Mucosa of rectum (tissue), 2 donors: Measurements from ENCODE around the gene ARHGEF19.

Experiments used
- H3K27ac ChIP-seq, 2 donors: one replicate each; pipeline ENCODE4 v1.7.0; 2013; ENCODE audit warnings: inconsistent platforms in 2 of 2, low read depth in 2 of 2, low read length in 2 of 2
- H3K27me3 ChIP-seq, 2 donors: one replicate each; pipeline ENCODE4 v1.7.0; 2013; ENCODE audit warnings: low read length in 2 of 2; ENCODE audit not compliant: control insufficient read depth in 2 of 2, insufficient read depth in 2 of 2
- H3K36me3 ChIP-seq, 2 donors: one replicate each; pipeline ENCODE4 v1.7.0; 2013; ENCODE audit warnings: low read length in 2 of 2; ENCODE audit not compliant: control insufficient read depth in 2 of 2, insufficient read depth in 2 of 2
- H3K4me1 ChIP-seq, 2 donors: one replicate each; pipeline ENCODE4 v1.7.0; 2013; ENCODE audit warnings: low read length in 2 of 2, mild to moderate bottlenecking in 1 of 2; ENCODE audit not compliant: control insufficient read depth in 2 of 2, insufficient read depth in 2 of 2
- H3K4me3 ChIP-seq, 2 donors: one replicate each; pipeline ENCODE4 v1.7.0; 2013; ENCODE audit warnings: low read length in 2 of 2
- H3K9ac ChIP-seq, 2 donors: one replicate each; pipeline ENCODE4 v1.7.0; 2013; ENCODE audit warnings: low read length in 2 of 2, low read depth in 1 of 2, mild to moderate bottlenecking in 1 of 2
- H3K9me3 ChIP-seq, 2 donors: one replicate each; pipeline ENCODE4 v1.7.0; 2013; ENCODE audit warnings: low read length in 2 of 2; ENCODE audit not compliant: control insufficient read depth in 2 of 2
- donor health status: healthy.
- donor health status: Normal muscosa, but diverticular disease.

The ARHGEF19 gene

GRCh38 chr1:16158025-16158424 lies 54.4 kb downstream of the ARHGEF19 start:
- Histone ChIP-seq H3K4me1 (peaks cover 31 to 41% of the 10 kb centered on the region in 2 donors), H3K4me3 (no peak overlapping the region), H3K27ac (peak overlapping the region in 1 of 2 donors; percentile 58), H3K27me3 (no peaks in the 10 kb centered on the region), H3K36me3 (no peaks in the 10 kb centered on the region), H3K9me3 (no peaks in the 10 kb centered on the region), H3K9ac (no peak overlapping the region)

GRCh38 chr1:16156848-16157495 lies 55.5 kb downstream of the ARHGEF19 start:
- Histone ChIP-seq H3K4me3 (no peak overlapping the region), H3K9me3 (no peaks in the 10 kb centered on the region), H3K27ac (no peak overlapping the region), H3K9ac (no peak overlapping the region), H3K27me3 (no peaks in the 10 kb centered on the region), H3K4me1 (peaks cover 30 to 41% of the 10 kb centered on the region in 2 donors), H3K36me3 (no peaks in the 10 kb centered on the region)

- Histone ChIP-seq H3K27me3 (no peaks in the 10 kb centered on the region), H3K36me3 (no peaks in the 10 kb centered on the region), H3K9ac (peak within 1 kb of the TSS; percentile 75 to 83), H3K4me1 (peaks cover 28 to 41% of the 10 kb centered on the region in 2 donors), H3K9me3 (no peaks in the 10 kb centered on the region), H3K4me3 (peak within 1 kb of the TSS; percentile 74 to 76), H3K27ac (peak within 1 kb of the TSS; percentile 89 to 91)
Measured at GRCh38 chr1:16155537-16156410, 56.7 kb downstream of the ARHGEF19 start, which contains the start of gene EPHA2. EPHA2 (minus strand) TSS chr1:16156069; CDS start chr1:16155932, 137 bp downstream.

GRCh38 chr1:16153999-16154673 lies 58.3 kb downstream of the ARHGEF19 start:
- peak overlapping the region; percentile 89 to 91 for H3K27ac ChIP-seq
- peaks cover 25 to 38% of the 10 kb centered on the region in 2 donors for H3K4me1 ChIP-seq
- H3K9me3 ChIP-seq, result no peaks in the 10 kb centered on the region
- H3K4me3 ChIP-seq, result peak overlapping the region; percentile 74 to 76
- H3K27me3 ChIP-seq, result no peaks in the 10 kb centered on the region
- H3K36me3 ChIP-seq, result peaks cover 4 to 13% of the 10 kb centered on the region in 2 donors
- peak overlapping the region; percentile 75 to 83 for H3K9ac ChIP-seq

GRCh38 chr1:16153096-16153998 lies 59.1 kb downstream of the ARHGEF19 start:
- Histone ChIP-seq H3K4me3 (peak overlapping the region; percentile 74 to 76), H3K27ac (peak overlapping the region; percentile 54 to 89), H3K4me1 (peaks cover 25 to 31% of the 10 kb centered on the region in 2 donors), H3K9ac (peak overlapping the region; percentile 75 to 83), H3K9me3 (no peaks in the 10 kb centered on the region), H3K36me3 (peaks cover 11 to 21% of the 10 kb centered on the region in 2 donors), H3K27me3 (no peaks in the 10 kb centered on the region)

- H3K4me3 ChIP-seq, result peak overlapping the region; percentile 18 to 57
- H3K9me3 ChIP-seq, result no peaks in the 10 kb centered on the region
- H3K4me1 ChIP-seq, result peaks cover 25 to 31% of the 10 kb centered on the region in 2 donors
- peaks cover 15 to 26% of the 10 kb centered on the region in 2 donors for H3K36me3 ChIP-seq
- H3K27ac ChIP-seq, result peak overlapping the region; percentile 48 to 54
- H3K27me3 ChIP-seq, result no peaks in the 10 kb centered on the region
- peak overlapping the region in 1 of 2 donors; percentile 83 for H3K9ac ChIP-seq
Measured at GRCh38 chr1:16152481-16153087, 59.9 kb downstream of the ARHGEF19 start.

GRCh38 chr1:16151995-16152384 lies 60.5 kb downstream of the ARHGEF19 start:
- no peak overlapping the region for H3K27ac ChIP-seq
- no peak overlapping the region for H3K9ac ChIP-seq
- peaks cover 25 to 26% of the 10 kb centered on the region in 2 donors for H3K4me1 ChIP-seq
- H3K9me3 ChIP-seq, result no peaks in the 10 kb centered on the region
- H3K27me3 ChIP-seq, result no peaks in the 10 kb centered on the region
- peaks cover 15 to 27% of the 10 kb centered on the region in 2 donors for H3K36me3 ChIP-seq
- no peak overlapping the region for H3K4me3 ChIP-seq

GRCh38 chr1:16151196-16151994 lies 61.1 kb downstream of the ARHGEF19 start:
- H3K9ac ChIP-seq, result no peak overlapping the region
- H3K4me3 ChIP-seq, result no peak overlapping the region
- peaks cover 15 to 28% of the 10 kb centered on the region in 2 donors for H3K36me3 ChIP-seq
- peaks cover 20 to 23% of the 10 kb centered on the region in 2 donors for H3K4me1 ChIP-seq
- H3K27me3 ChIP-seq, result no peaks in the 10 kb centered on the region
- H3K27ac ChIP-seq, result no peak overlapping the region
- no peaks in the 10 kb centered on the region for H3K9me3 ChIP-seq
